Measurements from ENCODE around the gene DIP2B.
"Not testable (repeated sequence)": the region's sequence is repeated elsewhere in the genome, so short reads cannot be mapped to it uniquely, and the experiment has no call there.

The DIP2B gene

GRCh38 chr12:50508970-50509663 is 4.3 kb downstream of the DIP2B start:
- FAIRE-seq (no peak), DNase-seq (ENCODE audit: insufficient read length, low spot score) (no peak)
- TF ChIP-seq POLR2A (IDR thresholded peaks at IDR 0.05; ENCODE audit: low read depth, low read length): no peak

GRCh38 chr12:50514526-50515276 is 9.9 kb downstream of the DIP2B start:
- DNase-seq (ENCODE audit: insufficient read length, low spot score) (no peak), FAIRE-seq (no peak)

GRCh38 chr12:50515587-50515986 is 10.8 kb downstream of the DIP2B start:
- no peak for TF ChIP-seq POLR2A (IDR thresholded peaks at IDR 0.05; ENCODE audit: low read depth, low read length)
- DNase-seq (ENCODE audit: insufficient read length, low spot score) (no peak), FAIRE-seq (no peak)

More at GRCh38 chr12:50514526-50515276, 9.9 kb downstream of the DIP2B start:
- no peak for TF ChIP-seq POLR2A (IDR thresholded peaks at IDR 0.05; ENCODE audit: low read depth, low read length)

GRCh38 chr12:50517421-50518048 is 12.8 kb downstream of the DIP2B start:
- no peak for DNase-seq (ENCODE audit: insufficient read length, low spot score)
- FAIRE-seq: no peak
- TF ChIP-seq POLR2A (IDR thresholded peaks at IDR 0.05; ENCODE audit: low read depth, low read length): no peak

GRCh38 chr12:50518090-50518489 is 13.3 kb downstream of the DIP2B start:
- DNase-seq (ENCODE audit: insufficient read length, low spot score): no peak
- TF ChIP-seq POLR2A (IDR thresholded peaks at IDR 0.05; ENCODE audit: low read depth, low read length): no peak
- no peak for FAIRE-seq

GRCh38 chr12:50519353-50519752 is 14.6 kb downstream of the DIP2B start:
- DNase-seq (ENCODE audit: insufficient read length, low spot score): no peak
- FAIRE-seq: no peak
- no peak for TF ChIP-seq POLR2A (IDR thresholded peaks at IDR 0.05; ENCODE audit: low read depth, low read length)

GRCh38 chr12:50520416-50521207 is 15.8 kb downstream of the DIP2B start:
- DNase-seq (ENCODE audit: insufficient read length, low spot score) (no peak), FAIRE-seq (no peak)
- TF ChIP-seq POLR2A (IDR thresholded peaks at IDR 0.05; ENCODE audit: low read depth, low read length): no peak

- not testable (repeated sequence) for DNase-seq (ENCODE audit: insufficient read length, low spot score); FAIRE-seq
These were observed 17.0 kb downstream of the DIP2B start for GRCh38 chr12:50521781-50522180.

GRCh38 chr12:50523772-50524171 is 19.0 kb downstream of the DIP2B start:
- FAIRE-seq: no peak
- TF ChIP-seq POLR2A (IDR thresholded peaks at IDR 0.05; ENCODE audit: low read depth, low read length): no peak
- DNase-seq (ENCODE audit: insufficient read length, low spot score): no peak

GRCh38 chr12:50524621-50525020 is 19.8 kb downstream of the DIP2B start:
- TF ChIP-seq POLR2A (IDR thresholded peaks at IDR 0.05; ENCODE audit: low read depth, low read length): no peak
- FAIRE-seq (no peak), DNase-seq (ENCODE audit: insufficient read length, low spot score) (no peak)

- FAIRE-seq (no peak), DNase-seq (ENCODE audit: insufficient read length, low spot score) (no peak)
- TF ChIP-seq POLR2A (IDR thresholded peaks at IDR 0.05; ENCODE audit: low read depth, low read length): no peak
These were observed 20.6 kb downstream of the DIP2B start for GRCh38 chr12:50525422-50525821.

GRCh38 chr12:50527359-50527726 is 22.6 kb downstream of the DIP2B start:
- DNase-seq (ENCODE audit: insufficient read length, low spot score) (no peak), FAIRE-seq (no peak)
- no peak for TF ChIP-seq POLR2A (IDR thresholded peaks at IDR 0.05; ENCODE audit: low read depth, low read length)

- no peak for DNase-seq (ENCODE audit: insufficient read length, low spot score)
- no peak for FAIRE-seq
- TF ChIP-seq POLR2A (IDR thresholded peaks at IDR 0.05; ENCODE audit: low read depth, low read length): no peak
These were observed 24.0 kb downstream of the DIP2B start for GRCh38 chr12:50528800-50529199.

- DNase-seq (ENCODE audit: insufficient read length, low spot score) (no peak), FAIRE-seq (no peak)
- no peak for TF ChIP-seq POLR2A (IDR thresholded peaks at IDR 0.05; ENCODE audit: low read depth, low read length)
These were observed 24.6 kb downstream of the DIP2B start for GRCh38 chr12:50529345-50529744.

Data from H54 (cell line).